OCI-LY7 (cell line): Measurements from ENCODE around the gene SRR.

ENCODE experiments used
- EZH2phosphoT487 ChIP-seq: fragments of 200-600 bp; sonication (generic); IDR thresholded peaks from 2 replicates; pipeline ENCODE4 v1.6.1; 2018; ENCODE audit warnings: low read depth, borderline replicate concordance, mild to moderate bottlenecking, mixed run types, antibody characterized with exemption, low read length, moderate library complexity, mixed read lengths
- TF ChIP-seq, protein P1 (sequence below): fragments of 200-600 bp; sonication (generic); conservative IDR thresholded peaks from 2 replicates; pipeline ENCODE4 v1.5.1; 2014; ENCODE audit warnings: mild to moderate bottlenecking, antibody characterized with exemption, low read length, moderate library complexity, mixed read lengths

DNA sequence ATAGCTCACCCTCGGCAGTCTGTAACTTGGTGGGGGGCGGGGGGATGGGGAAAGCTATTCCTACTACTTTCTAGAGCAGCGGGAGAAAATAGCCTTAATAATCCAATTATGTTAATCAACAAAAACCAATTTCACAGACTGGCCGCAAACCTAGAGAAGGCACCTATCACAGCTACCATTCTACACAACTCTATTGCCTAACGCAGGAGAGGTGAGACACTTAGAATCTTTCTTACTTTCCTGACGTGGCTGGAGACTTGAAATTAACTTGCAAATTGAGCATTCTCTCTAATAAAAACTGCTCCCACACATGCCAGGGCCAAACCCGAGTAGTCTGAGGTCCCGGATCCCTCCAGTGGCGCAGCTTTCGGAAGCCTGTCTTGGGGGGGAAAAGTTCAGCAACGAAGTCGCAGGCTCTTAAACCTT, 959 bp upstream of the SRR start:
- TF ChIP-seq, protein P1, sequence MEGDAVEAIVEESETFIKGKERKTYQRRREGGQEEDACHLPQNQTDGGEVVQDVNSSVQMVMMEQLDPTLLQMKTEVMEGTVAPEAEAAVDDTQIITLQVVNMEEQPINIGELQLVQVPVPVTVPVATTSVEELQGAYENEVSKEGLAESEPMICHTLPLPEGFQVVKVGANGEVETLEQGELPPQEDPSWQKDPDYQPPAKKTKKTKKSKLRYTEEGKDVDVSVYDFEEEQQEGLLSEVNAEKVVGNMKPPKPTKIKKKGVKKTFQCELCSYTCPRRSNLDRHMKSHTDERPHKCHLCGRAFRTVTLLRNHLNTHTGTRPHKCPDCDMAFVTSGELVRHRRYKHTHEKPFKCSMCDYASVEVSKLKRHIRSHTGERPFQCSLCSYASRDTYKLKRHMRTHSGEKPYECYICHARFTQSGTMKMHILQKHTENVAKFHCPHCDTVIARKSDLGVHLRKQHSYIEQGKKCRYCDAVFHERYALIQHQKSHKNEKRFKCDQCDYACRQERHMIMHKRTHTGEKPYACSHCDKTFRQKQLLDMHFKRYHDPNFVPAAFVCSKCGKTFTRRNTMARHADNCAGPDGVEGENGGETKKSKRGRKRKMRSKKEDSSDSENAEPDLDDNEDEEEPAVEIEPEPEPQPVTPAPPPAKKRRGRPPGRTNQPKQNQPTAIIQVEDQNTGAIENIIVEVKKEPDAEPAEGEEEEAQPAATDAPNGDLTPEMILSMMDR: no peak
- TF ChIP-seq EZH2phosphoT487: no peak
